Vagina (tissue), 2 donors: ENCODE results near the gene TGFBRAP1.

ENCODE experiments used
- POLR2A ChIP-seq, 2 donors: fragments of 450-650 bp; IDR thresholded peaks; one replicate each; pipeline ENCODE4 v1.6.1; 2017; ENCODE audit warnings: antibody characterized with exemption in 2 of 2, mild to moderate bottlenecking in 2 of 2, moderate library complexity in 2 of 2
- TF ChIP-seq, protein P1 (sequence below), 3 experiments: fragments of 450-650 bp in 2 of 3; fragments of 200-600 bp in 1 of 3; sonication (generic) in 1 of 3; IDR thresholded peaks; one replicate each; pipeline ENCODE4 v1.5.1; 2017 to 2019; ENCODE audit warnings: antibody characterized with exemption in 3 of 3, mild to moderate bottlenecking in 2 of 3, moderate library complexity in 2 of 3

DNA sequence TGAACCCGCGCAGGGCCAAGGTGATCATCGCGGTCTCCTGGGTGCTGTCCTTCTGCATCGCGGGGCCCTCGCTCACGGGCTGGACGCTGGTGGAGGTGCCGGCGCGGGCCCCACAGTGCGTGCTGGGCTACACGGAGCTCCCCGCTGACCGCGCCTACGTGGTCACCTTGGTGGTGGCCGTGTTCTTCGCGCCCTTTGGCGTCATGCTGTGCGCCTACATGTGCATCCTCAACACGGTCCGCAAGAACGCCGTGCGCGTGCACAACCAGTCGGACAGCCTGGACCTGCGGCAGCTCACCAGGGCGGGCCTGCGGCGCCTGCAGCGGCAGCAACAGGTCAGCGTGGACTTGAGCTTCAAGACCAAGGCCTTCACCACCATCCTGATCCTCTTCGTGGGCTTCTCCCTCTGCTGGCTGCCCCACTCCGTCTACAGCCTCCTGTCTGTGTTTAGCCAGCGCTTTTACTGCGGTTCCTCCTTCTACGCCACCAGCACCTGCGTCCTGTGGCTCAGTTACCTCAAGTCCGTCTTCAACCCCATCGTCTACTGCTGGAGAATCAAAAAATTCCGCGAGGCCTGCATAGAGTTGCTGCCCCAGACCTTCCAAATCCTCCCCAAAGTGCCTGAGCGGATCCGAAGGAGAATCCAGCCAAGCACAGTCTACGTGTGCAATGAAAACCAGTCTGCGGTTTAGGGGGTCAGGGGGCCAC lies 87.1 kb downstream of the TGFBRAP1 start:
- TF ChIP-seq, protein P1, sequence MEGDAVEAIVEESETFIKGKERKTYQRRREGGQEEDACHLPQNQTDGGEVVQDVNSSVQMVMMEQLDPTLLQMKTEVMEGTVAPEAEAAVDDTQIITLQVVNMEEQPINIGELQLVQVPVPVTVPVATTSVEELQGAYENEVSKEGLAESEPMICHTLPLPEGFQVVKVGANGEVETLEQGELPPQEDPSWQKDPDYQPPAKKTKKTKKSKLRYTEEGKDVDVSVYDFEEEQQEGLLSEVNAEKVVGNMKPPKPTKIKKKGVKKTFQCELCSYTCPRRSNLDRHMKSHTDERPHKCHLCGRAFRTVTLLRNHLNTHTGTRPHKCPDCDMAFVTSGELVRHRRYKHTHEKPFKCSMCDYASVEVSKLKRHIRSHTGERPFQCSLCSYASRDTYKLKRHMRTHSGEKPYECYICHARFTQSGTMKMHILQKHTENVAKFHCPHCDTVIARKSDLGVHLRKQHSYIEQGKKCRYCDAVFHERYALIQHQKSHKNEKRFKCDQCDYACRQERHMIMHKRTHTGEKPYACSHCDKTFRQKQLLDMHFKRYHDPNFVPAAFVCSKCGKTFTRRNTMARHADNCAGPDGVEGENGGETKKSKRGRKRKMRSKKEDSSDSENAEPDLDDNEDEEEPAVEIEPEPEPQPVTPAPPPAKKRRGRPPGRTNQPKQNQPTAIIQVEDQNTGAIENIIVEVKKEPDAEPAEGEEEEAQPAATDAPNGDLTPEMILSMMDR (IDR thresholded peaks at IDR 0.05) = no peak
- TF ChIP-seq POLR2A (IDR thresholded peaks at IDR 0.05) = no peak
